NCI-H187 treated with DMSO at 0.1 percent for 48 hours (cell line): ENCODE data around the gene PTPRU.
"Not testable (repeated sequence)": the region's sequence is repeated elsewhere in the genome, so short reads cannot be mapped to it uniquely, and the experiment has no call there.

Source experiments
- DNase-seq: peaks from one replicate; lab custom pipeline; 2025; lab: John Stamatoyannopoulos, UW

PTPRU gene

DNA sequence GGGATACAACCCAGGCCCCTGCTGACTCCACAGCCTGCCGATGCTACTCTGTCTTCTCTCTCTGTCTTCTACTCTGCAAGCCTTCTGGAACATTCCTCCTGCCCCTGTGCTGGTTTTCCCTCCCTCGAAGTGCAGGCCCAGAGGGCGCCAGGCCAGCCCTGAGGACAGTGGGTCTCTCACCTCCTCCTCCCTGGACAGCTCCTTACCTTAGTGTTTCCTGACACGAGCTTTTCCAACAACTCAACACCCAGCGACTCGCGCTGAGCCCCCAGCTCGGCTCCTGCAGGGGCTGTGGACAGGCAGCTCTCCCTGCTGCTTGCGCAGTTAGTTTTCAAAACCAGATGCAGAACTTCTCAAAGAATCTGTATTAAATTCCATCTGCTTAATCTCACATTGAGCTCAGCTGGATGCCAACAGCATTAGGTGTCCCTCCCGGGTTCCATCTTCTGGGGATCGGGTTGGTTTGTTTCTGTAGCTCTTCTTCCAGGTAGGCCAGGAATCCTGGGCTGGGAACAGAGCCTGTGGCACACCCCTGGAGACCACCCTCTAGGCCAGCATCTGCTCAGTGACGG is 54.2 kb downstream of the PTPRU start:
- no peak for DNase-seq

- no peak for DNase-seq
Measured at GRCh38 chr1:29291756-29292155, 55.4 kb downstream of the PTPRU start.

- no peak for DNase-seq
Measured at GRCh38 chr1:29292344-29292743, 56.0 kb downstream of the PTPRU start.

DNA sequence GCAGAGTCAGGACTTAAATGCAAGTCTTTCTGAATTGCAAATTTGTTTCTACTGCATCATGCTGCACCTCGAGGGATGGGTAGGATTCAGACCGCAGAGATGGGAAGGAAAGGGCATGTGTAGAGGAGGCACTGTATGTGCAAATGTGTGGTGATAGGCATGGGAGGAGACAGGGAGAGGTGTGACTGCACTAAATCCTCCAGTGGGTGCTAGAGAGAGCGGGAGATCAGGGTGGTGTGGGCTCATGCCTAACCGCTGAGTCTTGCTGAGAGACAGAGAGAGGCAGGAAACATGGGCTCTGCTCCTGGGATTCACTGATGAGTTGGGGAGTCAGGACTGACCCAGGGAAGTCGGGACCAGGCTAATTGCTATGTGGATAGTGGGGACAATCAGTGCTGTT is 61.1 kb downstream of the PTPRU start:
- DNase-seq, result no peak

DNA sequence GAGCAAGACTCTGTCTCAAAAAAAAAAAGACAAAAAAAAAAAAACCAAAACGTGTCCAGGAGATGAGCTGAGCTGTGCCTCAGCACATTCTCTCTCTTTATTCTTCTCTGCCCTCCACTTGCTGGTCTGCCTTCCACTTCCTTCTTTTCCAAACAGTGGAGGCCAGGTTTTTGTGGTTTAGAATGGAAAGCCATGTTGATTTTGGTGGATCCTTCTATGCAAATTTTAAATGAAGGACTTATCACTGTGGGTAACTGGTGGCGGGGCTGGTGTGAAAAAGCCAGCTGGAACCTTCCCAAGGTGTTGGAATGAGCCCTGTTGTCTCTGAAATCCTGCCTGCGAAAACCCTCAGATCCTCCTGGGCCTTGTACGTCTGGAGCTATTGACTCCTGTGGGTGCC is 61.9 kb downstream of the PTPRU start:
- no peak for DNase-seq

DNA sequence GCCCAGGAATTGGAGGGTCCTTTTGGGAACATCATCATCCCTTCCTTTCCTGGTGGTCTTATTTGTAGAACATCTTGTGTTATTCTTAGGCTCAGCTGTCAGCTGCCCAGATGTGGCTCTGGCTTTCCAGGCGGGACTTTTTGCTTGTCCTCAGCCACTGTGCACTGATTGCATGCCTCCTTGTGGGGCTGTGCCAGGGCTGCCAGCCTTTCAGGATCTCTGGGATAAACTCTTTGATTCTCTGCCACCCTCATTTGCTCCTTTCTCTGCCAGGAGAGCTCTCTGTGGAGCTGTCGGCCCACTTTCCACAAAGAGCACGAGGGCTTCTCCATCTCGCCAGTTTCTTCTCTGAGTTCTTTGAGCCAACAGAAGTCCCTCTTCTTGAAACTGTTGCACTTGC is 63.1 kb downstream of the PTPRU start:
- DNase-seq, result no peak

DNA sequence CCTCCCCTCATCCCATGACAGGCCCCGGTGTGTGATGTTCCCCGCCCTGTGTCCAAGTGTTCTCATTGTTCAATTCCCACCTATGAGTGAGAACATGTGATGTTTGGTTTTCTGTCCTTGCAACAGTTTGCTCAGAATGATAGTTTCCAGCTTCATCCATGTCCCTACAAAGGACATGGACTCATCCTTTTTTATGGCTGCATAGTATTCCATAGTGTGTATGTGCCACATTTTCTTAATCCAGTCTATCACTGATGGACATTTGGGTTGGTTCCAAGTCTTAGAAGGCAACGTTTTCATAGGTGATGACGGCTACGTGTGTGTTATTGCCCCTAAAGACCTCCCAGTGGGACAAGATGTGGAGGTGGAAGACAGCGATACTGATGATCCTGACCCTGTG is 65.4 kb downstream of the PTPRU start:
- not testable (repeated sequence) for DNase-seq

DNA sequence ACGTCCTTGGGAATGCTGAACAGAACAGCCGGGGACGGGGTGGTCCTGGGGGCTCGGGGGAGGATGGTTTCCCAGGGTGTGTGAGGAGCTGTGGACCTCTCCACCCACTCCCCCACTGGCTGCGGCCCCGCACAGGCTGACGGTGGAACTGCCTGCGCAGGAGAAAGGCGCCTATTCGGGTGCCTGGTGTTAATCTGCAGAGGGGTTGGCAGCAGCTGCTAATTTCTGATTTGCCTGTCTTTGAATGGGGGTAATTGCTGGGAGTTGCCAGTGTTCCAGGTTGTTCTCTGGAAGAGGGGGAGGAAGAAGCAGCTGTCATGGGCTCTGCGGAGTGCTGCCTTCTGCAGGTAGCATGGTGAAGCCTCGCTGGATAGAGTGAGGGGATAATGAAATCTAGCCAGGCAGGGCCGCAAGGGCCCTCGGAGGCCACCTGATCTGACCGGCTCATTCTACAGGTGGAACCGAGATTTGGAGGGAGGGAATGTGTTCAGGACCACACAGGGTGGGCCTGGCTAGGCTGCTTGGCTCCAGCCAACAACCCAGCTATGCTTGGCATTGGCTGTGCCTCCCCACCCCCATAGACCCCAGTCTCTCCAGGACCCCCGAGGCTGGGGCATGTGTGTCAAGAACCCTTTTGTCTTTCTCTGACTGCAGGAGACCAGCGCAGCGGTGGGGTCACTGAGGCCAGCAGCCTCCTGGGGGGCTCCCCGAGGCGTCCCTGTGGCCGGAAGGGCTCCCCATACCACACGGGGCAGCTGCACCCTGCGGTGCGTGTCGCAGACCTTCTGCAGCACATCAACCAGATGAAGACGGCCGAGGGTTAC is 67.1 kb downstream of the PTPRU start:
- no peak for DNase-seq

DNA sequence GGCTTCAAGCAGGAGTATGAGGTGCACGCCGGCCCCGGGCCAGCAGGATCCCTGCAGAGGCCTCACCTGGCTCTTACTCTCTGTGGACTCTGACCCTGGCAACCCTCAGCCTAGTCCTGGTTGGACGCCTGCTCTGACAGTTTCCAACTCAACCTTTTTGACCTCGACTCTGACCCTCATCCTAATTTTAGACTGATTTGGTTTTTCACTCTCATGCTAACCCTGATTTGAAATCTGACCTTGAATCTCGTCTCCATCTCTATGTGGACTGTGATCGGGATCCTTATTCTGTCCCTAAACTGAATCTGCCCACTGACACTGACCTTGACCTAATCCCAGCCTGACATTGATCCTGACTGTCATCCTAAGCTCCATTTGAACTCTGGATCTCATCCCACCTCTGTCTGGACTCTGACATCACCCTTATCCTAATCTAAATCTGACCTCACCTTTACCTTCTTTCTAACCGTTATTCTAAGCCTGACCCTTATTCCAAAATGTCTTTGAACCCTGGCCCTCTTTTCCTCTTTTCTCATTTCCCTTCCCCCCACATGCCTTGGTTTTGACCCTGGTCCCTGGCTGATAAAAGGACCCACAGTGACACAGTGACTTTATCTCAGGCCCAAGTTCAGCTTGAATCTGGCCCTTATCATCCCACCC is 67.8 kb downstream of the PTPRU start:
- DNase-seq, result no peak

- DNase-seq, result no peak
Measured at GRCh38 chr1:29305943-29306342, 69.6 kb downstream of the PTPRU start.

- no peak for DNase-seq
Measured at GRCh38 chr1:29306471-29307140, 70.3 kb downstream of the PTPRU start.

DNA sequence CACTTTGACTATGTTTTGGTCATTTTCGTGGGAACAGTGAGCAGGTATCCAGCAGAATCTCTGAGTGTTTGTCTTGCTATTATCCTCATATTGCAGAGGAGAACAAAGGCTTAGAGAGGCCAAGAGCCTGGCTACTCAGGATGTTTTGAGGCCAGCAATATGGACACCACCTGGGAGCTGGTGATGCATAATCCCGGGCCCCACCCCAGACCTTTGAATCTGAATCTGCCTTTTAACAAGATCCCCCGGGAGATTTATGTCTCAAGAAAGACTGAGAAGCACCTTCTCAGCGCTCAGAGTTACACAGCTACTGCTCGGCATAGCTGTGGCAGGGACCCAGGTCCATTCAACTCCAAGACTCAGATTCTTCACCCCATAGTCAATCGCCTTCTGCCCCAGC is 72.8 kb downstream of the PTPRU start:
- no peak for DNase-seq

- no peak for DNase-seq
Measured at GRCh38 chr1:29309621-29310020, 73.3 kb downstream of the PTPRU start.

- DNase-seq, result no peak
Measured at GRCh38 chr1:29310616-29311180, 74.4 kb downstream of the PTPRU start.

- DNase-seq, result no peak
Measured at GRCh38 chr1:29311352-29312030, 75.2 kb downstream of the PTPRU start.

DNA sequence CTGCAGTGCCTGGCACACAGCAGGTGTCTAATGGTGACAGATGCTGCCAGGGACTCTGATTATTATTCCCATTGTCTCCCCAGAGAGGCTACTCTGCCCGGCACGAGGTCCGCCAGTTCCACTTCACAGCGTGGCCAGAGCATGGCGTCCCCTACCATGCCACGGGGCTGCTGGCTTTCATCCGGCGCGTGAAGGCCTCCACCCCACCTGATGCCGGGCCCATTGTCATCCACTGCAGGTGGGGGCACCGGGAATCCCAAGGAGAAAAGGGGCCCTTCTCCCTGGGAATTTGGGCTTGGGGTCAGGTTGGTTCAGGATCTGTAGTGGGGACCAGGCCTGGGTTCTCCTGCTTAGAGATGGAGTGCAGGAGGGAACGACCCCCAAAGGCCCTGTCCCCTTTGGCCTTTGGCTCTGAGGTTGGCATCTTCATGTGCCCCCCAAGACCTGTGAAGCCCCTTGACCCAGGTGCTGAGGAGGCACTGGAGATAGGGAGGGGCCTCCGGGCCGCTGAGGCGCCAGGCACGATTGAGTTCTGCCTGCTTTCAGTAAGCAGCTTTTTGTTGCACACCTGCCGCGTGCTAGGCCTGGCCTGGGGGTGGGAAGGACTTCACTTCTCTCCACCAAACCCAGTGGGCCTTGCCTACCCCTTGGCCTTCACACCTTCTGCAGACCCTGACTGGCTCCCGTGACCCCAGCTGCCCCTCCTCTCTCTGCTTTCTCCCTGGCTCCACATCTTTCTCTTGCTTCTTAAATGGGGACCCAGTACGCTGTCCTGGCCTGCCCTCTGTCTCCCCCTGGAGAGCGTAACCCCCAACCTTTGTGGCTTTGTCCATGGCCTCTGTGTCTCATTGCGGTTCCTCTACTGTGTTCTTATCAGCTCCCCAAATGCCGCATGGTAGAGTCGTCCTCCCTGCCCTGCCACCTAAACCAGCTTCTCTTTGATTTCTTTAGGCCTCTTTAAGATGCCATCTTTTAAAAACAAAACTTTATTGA is 76.4 kb downstream of the PTPRU start:
- DNase-seq, result no peak

- not testable (repeated sequence) for DNase-seq
Measured at GRCh38 chr1:29314685-29315084, 78.4 kb downstream of the PTPRU start.

DNA sequence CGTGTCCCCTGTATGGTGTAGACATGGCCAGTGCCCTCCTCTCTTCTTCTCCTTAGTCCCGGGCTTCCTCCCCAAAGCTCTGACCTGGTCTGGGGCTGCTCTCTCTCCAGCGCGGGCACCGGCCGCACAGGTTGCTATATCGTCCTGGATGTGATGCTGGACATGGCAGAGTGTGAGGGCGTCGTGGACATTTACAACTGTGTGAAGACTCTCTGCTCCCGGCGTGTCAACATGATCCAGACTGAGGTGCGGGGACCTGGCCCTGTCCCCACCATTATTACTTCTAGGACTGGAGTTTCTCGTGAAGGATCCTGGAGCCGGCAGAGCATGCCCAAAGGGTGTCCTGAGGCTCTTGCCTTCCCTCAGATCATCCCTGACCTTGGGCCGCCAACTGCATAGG is 78.9 kb downstream of the PTPRU start:
- DNase-seq, result no peak

DNA sequence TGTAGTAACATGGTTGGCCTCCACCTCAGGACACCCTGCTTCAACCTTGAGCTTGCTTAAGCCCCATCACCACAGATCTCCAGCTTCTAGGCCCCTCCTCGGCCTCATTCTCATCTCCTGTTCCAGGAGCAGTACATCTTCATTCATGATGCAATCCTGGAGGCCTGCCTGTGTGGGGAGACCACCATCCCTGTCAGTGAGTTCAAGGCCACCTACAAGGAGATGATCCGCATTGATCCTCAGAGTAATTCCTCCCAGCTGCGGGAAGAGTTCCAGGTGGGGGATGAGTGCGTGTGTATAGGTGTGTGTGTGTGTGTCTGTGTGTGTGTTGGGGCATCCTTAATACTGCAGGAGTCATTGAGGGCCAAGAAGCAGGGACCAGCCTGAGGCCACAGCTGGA is 79.6 kb downstream of the PTPRU start:
- DNase-seq, result no peak

GRCh38 chr1:29317063-29317915 is 81.0 kb downstream of the PTPRU start:
- DNase-seq, result no peak
